ENCODE results near the gene TBKBP1. TPM values are rescaled to one million over a fixed set of nuclear protein-coding genes. Genes with fewer than 3 reads are reported as not detected.

The TBKBP1 gene
- total and polyA plus RNA-seq, 2 of the 4 experiments (the other 2 are of a cell fraction), result 3.4 to 8.5 TPM

DNA sequence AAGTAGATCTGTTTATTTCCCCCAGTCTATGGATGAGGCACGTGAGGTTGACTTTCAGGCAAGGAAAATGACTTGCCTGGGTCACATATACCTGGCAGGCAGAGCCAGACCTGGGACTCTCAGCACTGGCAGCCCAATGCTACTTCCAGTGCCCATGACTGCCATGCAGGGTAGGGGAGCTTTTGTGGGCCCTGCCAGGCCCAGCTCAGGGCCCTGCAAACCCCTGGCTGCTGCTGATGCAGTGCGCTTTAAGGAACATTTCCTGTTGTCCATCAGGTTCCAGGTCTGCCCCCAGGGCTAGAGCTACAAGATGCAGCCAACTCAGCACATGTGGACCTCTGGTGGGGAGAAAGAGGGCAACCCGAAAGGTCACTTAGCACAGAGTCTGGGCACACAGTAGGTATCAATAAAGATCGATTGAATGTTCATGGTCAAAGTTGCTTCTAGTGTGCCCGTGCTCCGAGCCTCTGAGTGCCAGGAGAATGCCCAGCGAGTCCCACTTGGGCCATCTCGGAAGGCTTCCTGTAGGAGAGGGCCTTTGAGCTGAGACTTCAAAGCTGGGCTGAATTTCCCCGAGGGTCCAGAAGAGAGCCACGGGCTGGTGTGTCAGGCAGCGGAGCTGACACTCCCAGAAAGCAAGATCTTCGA is 38.6 kb downstream of the TBKBP1 start:
- Histone ChIP-seq H3K9me3 (ENCODE audit: control insufficient read depth, insufficient read depth, low read length) (peaks cover 2% of the 10 kb centered on the region; the same call in 1 of the 2 replicates), H3K27me3 (ENCODE audit: control insufficient read depth, insufficient read depth, low read length) (peaks cover 92% of the 10 kb centered on the region), H4K91ac (ENCODE audit: insufficient read depth, low read depth, low read length) (no peak overlapping the region), H3K27ac (ENCODE audit: insufficient read depth, low read length) (no peak overlapping the region), H2BK15ac (ENCODE audit: low read depth, low read length) (no peak overlapping the region), H3K4ac (ENCODE audit: low read depth, low read length) (no peak overlapping the region), H3K4me2 (ENCODE audit: low read depth, low read length) (no peak overlapping the region), H4K8ac (ENCODE audit: low read depth in 2 of 2, low read length in 2 of 2) (no peak overlapping the region), H3K36me3 (ENCODE audit: control insufficient read depth, insufficient read depth, low read length) (no peaks in the 10 kb centered on the region), H3K23ac (ENCODE audit: low read depth, low read length) (no peak overlapping the region), H2AK9ac (replicated peaks; ENCODE audit: low read depth, low read length, poor library complexity) (no peak overlapping the region), H3K4me3 (ENCODE audit: insufficient read depth, low read depth, low read length) (no peak overlapping the region), H2BK20ac (ENCODE audit: low read depth, low read length) (no peak overlapping the region), H4K5ac (ENCODE audit: low read depth, low read length) (no peak overlapping the region), H3K56ac (ENCODE audit: extremely low read depth, insufficient read depth, low read length) (no peak overlapping the region), H3K14ac (replicated peaks; ENCODE audit: low read depth, low read length) (no peak overlapping the region), H3K9me1 (ENCODE audit: insufficient read depth, low read length) (no peaks in the 10 kb centered on the region), H2AK5ac (ENCODE audit: low read depth, low read length) (no peak overlapping the region), H2BK120ac (ENCODE audit: low read depth, low read length) (no peak overlapping the region), H3K9ac (ENCODE audit: low read depth, low read length) (no peak overlapping the region), H3K4me1 (ENCODE audit: control insufficient read depth, insufficient read depth, low read length) (no peaks in the 10 kb centered on the region), H2AFZ (replicated peaks; ENCODE audit: low read length, poor library complexity) (no peak overlapping the region), H3K18ac (ENCODE audit: low read depth, low read length) (no peak overlapping the region), H2BK5ac (ENCODE audit: low read depth, low read length, poor library complexity, severe bottlenecking) (no peak overlapping the region), H4K20me1 (ENCODE audit: insufficient read depth, low read length) (peaks cover 12% of the 10 kb centered on the region), H3K79me1 (ENCODE audit: low read depth in 1 of 2, low read length in 2 of 2) (no peaks in the 10 kb centered on the region)
- TF ChIP-seq CHD1 (IDR thresholded peaks at IDR 0.05; ENCODE audit: low read depth, low read length), result no peak
- no peak for TF ChIP-seq RFX5 (IDR thresholded peaks at IDR 0.05; ENCODE audit: low read depth, low read length)
- no peak for TF ChIP-seq MXI1 (IDR thresholded peaks at IDR 0.05; ENCODE audit: borderline replicate concordance, low read depth, low read length)
- no peak for TF ChIP-seq RAD21 (IDR thresholded peaks at IDR 0.05; ENCODE audit: low read length)
- no peak for TF ChIP-seq BHLHE40 (IDR thresholded peaks at IDR 0.05; ENCODE audit: low read depth, low read length)
- TF ChIP-seq, protein P1, sequence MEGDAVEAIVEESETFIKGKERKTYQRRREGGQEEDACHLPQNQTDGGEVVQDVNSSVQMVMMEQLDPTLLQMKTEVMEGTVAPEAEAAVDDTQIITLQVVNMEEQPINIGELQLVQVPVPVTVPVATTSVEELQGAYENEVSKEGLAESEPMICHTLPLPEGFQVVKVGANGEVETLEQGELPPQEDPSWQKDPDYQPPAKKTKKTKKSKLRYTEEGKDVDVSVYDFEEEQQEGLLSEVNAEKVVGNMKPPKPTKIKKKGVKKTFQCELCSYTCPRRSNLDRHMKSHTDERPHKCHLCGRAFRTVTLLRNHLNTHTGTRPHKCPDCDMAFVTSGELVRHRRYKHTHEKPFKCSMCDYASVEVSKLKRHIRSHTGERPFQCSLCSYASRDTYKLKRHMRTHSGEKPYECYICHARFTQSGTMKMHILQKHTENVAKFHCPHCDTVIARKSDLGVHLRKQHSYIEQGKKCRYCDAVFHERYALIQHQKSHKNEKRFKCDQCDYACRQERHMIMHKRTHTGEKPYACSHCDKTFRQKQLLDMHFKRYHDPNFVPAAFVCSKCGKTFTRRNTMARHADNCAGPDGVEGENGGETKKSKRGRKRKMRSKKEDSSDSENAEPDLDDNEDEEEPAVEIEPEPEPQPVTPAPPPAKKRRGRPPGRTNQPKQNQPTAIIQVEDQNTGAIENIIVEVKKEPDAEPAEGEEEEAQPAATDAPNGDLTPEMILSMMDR (conservative IDR thresholded peaks at IDR 0.05; ENCODE audit: low read depth, low read length), result no peak
- no peak for TF ChIP-seq MAFK (IDR thresholded peaks at IDR 0.05; ENCODE audit: low read depth, low read length)
- TF ChIP-seq CEBPB (IDR thresholded peaks at IDR 0.05; ENCODE audit: low read depth, low read length), result no peak
- TF ChIP-seq FOS (IDR thresholded peaks at IDR 0.05; ENCODE audit: low read depth, low read length), result no peak
- no peak for TF ChIP-seq SMC3 (IDR thresholded peaks at IDR 0.05; ENCODE audit: low read depth, low read length)
- TF ChIP-seq POLR2A (IDR thresholded peaks at IDR 0.05; ENCODE audit: low read depth, low read length), result no peak
- TF ChIP-seq, protein P2, sequence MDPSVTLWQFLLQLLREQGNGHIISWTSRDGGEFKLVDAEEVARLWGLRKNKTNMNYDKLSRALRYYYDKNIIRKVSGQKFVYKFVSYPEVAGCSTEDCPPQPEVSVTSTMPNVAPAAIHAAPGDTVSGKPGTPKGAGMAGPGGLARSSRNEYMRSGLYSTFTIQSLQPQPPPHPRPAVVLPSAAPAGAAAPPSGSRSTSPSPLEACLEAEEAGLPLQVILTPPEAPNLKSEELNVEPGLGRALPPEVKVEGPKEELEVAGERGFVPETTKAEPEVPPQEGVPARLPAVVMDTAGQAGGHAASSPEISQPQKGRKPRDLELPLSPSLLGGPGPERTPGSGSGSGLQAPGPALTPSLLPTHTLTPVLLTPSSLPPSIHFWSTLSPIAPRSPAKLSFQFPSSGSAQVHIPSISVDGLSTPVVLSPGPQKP (IDR thresholded peaks at IDR 0.05; ENCODE audit: borderline replicate concordance, low read depth, low read length), result no peak
- no peak for TF ChIP-seq MAZ (IDR thresholded peaks at IDR 0.05; ENCODE audit: borderline replicate concordance, low read depth, low read length)
- TF ChIP-seq RCOR1 (IDR thresholded peaks at IDR 0.05; ENCODE audit: insufficient replicate concordance, low read length), result no peak
- no peak for TF ChIP-seq NFE2L2 (IDR thresholded peaks at IDR 0.05; ENCODE audit: low read depth, low read length)
- TF ChIP-seq, protein P3, sequence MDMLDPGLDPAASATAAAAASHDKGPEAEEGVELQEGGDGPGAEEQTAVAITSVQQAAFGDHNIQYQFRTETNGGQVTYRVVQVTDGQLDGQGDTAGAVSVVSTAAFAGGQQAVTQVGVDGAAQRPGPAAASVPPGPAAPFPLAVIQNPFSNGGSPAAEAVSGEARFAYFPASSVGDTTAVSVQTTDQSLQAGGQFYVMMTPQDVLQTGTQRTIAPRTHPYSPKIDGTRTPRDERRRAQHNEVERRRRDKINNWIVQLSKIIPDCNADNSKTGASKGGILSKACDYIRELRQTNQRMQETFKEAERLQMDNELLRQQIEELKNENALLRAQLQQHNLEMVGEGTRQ (IDR thresholded peaks at IDR 0.05; ENCODE audit: low read depth, low read length), result no peak
- CTCF ChIA-PET, result interaction anchor here (0.9 to 1.1 kb wide), 2 partner anchors 9 to 58 kb away, joined by 4 to 5 read pairs; no protein-coding TSS in a partner anchor
- DNase-seq, result no peak
- BruUV-seq (replicated peaks), result no TSS peak
- intact Hi-C loops (cut with micrococcal nuclease) (no loop called here), dilution Hi-C loops (cut with HindIII; ENCODE audit: low sequenced_read_pairs, unreplicated experiment) (no loop called here), in situ Hi-C loops (cut with MboI; ENCODE audit: low sequenced_read_pairs) (no loop called here)
- no peak for ATAC-seq (ENCODE audit: low read depth)
- POLR2A ChIA-PET (ENCODE audit: unreplicated experiment), result no interaction called here
- WGBS, 2 experiments (ENCODE audit: extremely low coverage in 2 of 2, insufficient read length in 1 of 2), result 73% methylated on average over 4 of the region's 12 CpGs; no CpG with 5 or more reads in 1 of the 2 experiments

Data from IMR-90 (cell line).